Measurements from ENCODE around the gene WWTR1.
A peak's percentile ranks its signal among the peaks of the same experiment; 100 is the strongest.

WWTR1 gene

GRCh38 chr3:149490260-149490971 lies 167.4 kb downstream of the WWTR1 start:
- DNase-seq, result no peak

GRCh38 chr3:149489060-149489690 lies 168.7 kb downstream of the WWTR1 start:
- DNase-seq, result no peak

- DNase-seq, result peak in 1 of 2 donors; percentile 26
Measured at GRCh38 chr3:149487598-149488197, 170.1 kb downstream of the WWTR1 start.

GRCh38 chr3:149486726-149487125 lies 171.1 kb downstream of the WWTR1 start:
- DNase-seq, result no peak

GRCh38 chr3:149481491-149481890 lies 176.3 kb downstream of the WWTR1 start:
- no peak for DNase-seq

- no peak for DNase-seq
Measured at GRCh38 chr3:149481056-149481455, 176.8 kb downstream of the WWTR1 start.

GRCh38 chr3:149480326-149481017 lies 177.4 kb downstream of the WWTR1 start:
- DNase-seq, result peak; percentile 38 to 47

GRCh38 chr3:149479621-149480325 lies 178.1 kb downstream of the WWTR1 start:
- no peak for DNase-seq

- peak in 1 of 2 donors; percentile 22 for DNase-seq
Measured at GRCh38 chr3:149476225-149476624, 181.6 kb downstream of the WWTR1 start.

- DNase-seq, result no peak
Measured at GRCh38 chr3:149475451-149476060, 182.3 kb downstream of the WWTR1 start.

- DNase-seq, result no peak
Measured at GRCh38 chr3:149474250-149474817, 183.5 kb downstream of the WWTR1 start, which contains the start of gene TM4SF4. TSS of gene TM4SF4 (plus strand) at chr3:149474697. CDS start at chr3:149474878, 181 bp downstream.

- peak in 1 of 2 donors; percentile 46 for DNase-seq
Measured at GRCh38 chr3:149473357-149474249, 184.2 kb downstream of the WWTR1 start.

GRCh38 chr3:149472030-149472797 lies 185.6 kb downstream of the WWTR1 start:
- no peak for DNase-seq

GRCh38 chr3:149470381-149470780 lies 187.4 kb downstream of the WWTR1 start:
- DNase-seq, result no peak

- no peak for DNase-seq
Measured at GRCh38 chr3:149468504-149469212, 189.2 kb downstream of the WWTR1 start.

All from CD4-positive, alpha-beta T cell treated with Interferon alpha-2 for 1 hour (primary cell).